Erythroblast (primary cell): ENCODE measurements around the gene IMPDH1.
A peak's percentile ranks its signal among the peaks of the same experiment; 100 is the strongest.

Experiments used
- DNase-seq, 2 experiments: peaks; one replicate each; lab custom pipeline; 2025; lab: John Stamatoyannopoulos, UW
- GATA1 ChIP-seq: IDR thresholded peaks from 2 replicates; pipeline ENCODE4 v1.6.1; 2011; ENCODE audit warnings: low read depth, mild to moderate bottlenecking, control low read depth, low read length, moderate library complexity
- POLR2A ChIP-seq: IDR thresholded peaks from 2 replicates; pipeline ENCODE4 v1.6.1; 2011; ENCODE audit warnings: mild to moderate bottlenecking, low read length

The IMPDH1 gene

GRCh38 chr7:128378637-128379036 is 31.1 kb downstream of the IMPDH1 start:
- no peak for TF ChIP-seq GATA1
- no peak for TF ChIP-seq POLR2A
- no peak for DNase-seq

GRCh38 chr7:128376077-128376476 is 33.7 kb downstream of the IMPDH1 start:
- DNase-seq = no peak
- TF ChIP-seq POLR2A (no peak), GATA1 (no peak)

GRCh38 chr7:128374041-128374440 is 35.7 kb downstream of the IMPDH1 start:
- DNase-seq = no peak
- no peak for TF ChIP-seq POLR2A
- TF ChIP-seq GATA1 = no peak

- no peak for TF ChIP-seq POLR2A
- no peak for TF ChIP-seq GATA1
- no peak for DNase-seq
Observed at GRCh38 chr7:128373606-128374005, 36.2 kb downstream of the IMPDH1 start.

DNA sequence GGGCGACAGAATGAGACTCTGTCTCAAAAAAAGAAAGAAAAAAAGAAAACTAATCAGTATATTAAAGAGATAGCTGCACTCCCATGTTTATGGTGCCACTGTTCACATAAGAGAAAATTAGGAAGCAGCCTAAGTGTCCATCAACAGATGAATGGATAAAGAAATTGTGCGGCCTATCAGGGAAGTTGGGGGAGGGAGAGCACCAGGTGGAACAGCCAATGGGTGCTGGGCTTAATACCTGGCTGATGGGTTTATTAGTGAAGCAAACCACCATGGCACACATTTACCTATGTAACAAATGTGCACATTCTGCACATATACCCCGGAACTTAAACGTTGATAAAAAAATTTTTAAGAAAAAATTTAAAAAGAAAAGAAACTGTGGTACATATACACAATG is 39.3 kb downstream of the IMPDH1 start:
- DNase-seq = no peak
- no peak for TF ChIP-seq GATA1

DNA sequence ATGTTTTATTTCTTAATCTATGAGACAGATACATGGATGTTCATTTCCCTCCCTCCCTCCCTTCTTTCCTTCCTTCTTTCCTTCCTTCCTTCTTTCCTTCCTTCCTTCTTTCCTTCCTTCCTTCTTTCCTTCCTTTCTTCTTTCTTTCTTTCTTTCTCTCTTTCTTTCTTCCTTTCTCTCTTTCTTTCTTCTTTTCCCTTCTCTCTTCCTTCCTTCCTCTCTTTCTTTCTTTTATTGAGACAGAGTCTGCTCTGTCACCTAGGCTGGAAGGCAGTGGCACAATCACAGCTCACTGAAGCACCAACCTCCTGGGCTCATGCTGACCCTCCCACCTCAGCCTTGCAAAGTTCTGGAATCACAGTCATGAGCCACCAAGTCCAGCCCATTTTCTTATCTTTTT is 42.8 kb downstream of the IMPDH1 start:
- TF ChIP-seq GATA1 = no peak
- no peak for TF ChIP-seq POLR2A
- DNase-seq = no peak

DNA sequence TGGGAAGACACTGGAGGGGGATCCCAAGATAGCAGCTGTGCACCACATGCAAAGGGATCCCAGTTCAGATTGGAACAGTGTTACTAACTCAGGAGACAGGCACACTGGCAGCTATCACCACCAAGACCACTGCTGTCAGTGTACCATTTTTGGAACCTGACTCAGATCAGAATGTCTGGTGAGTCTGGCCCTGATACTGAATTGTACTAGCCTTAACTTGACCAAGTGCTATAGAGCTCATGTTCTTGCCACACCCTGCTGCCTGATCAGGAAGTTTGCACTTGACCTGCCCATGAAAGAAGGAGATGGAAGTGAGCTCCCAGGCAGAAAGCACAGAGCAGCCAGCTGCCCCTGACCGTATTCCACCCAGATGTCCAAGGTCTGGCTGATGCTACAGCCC is 43.5 kb downstream of the IMPDH1 start:
- no peak for DNase-seq
- TF ChIP-seq POLR2A (no peak), GATA1 (no peak)

GRCh38 chr7:128365432-128365831 is 44.4 kb downstream of the IMPDH1 start:
- DNase-seq = no peak
- no peak for TF ChIP-seq GATA1
- no peak for TF ChIP-seq POLR2A

GRCh38 chr7:128364166-128364870 is 45.5 kb downstream of the IMPDH1 start:
- DNase-seq = no peak
- TF ChIP-seq GATA1 (no peak), POLR2A (no peak)

- TF ChIP-seq POLR2A = no peak
- TF ChIP-seq GATA1 = no peak
- no peak for DNase-seq
Observed at GRCh38 chr7:128363261-128363721, 46.5 kb downstream of the IMPDH1 start.

DNA sequence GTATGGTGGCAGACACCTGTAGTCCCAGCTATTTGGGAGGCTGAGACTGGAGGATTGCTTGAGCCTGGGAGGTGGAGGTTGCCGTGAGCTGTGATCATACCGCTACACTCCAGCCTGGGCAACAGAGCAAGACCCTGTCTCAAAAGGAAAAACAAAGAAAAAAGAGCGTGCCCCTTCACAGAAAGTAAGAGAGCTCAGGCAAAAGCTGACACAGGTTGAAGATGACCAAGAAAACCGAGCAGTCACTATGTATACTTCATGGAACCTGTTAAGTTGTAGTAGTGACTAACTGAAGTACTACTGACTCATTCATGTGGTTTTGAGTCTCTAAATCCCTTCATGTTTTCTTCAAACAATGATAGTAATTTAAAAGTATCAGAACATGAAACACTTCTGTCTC is 47.1 kb downstream of the IMPDH1 start:
- TF ChIP-seq POLR2A = no peak
- TF ChIP-seq GATA1 = no peak
- DNase-seq = no peak

DNA sequence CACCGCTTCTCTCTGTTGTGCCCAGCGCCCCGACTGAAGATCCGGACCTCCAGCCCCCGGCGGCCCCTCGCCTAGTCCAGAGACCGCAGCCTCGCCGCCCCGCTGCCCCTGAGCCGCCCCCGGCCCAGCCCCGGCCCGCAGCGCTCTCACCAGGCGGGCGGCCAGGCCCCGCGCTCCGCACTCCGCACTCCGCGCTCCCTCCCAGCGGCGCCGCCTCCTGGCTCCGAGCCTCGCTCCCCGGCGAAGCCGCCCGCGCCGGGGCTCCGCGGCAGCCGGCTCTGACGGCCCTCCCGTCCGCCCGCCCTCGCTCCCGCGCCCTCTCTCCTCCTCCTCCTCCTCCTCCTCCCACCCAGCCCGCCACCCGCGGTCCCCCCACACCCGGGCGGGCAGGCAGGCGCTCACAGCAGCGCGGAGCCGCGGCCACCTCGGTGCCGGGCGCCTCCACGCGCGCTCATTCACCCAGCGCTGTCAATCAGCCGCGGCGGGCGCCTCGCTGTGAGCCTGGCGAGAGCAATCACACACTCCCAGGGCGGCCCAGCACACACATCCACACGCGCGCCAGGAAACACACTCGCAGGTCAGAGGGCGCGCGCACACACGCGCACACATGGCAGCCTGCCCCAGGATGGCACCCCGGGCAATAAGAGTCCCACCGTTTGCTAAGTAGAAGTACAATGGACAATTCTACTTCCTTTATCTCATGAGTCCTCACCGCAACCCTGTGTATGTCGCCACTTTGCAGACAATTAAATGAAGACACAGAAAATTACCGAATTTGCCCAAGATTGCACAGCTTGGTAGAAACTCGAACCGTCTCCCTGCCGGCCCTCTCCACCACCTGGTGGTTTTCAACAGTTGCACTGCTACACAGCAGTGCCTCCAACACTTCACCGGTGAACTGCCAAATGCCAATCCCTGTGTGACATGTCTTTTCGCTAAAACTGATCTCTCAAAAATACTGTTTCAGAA is 48.1 kb downstream of the IMPDH1 start, which contains the start of gene PRRT4:
TSS of gene PRRT4 (minus strand) at position 280 of the 969 bp plus-strand sequence.
- TF ChIP-seq POLR2A (no peak), GATA1 (no peak)
- peak in 1 of 2 experiments; percentile 26 for DNase-seq

DNA sequence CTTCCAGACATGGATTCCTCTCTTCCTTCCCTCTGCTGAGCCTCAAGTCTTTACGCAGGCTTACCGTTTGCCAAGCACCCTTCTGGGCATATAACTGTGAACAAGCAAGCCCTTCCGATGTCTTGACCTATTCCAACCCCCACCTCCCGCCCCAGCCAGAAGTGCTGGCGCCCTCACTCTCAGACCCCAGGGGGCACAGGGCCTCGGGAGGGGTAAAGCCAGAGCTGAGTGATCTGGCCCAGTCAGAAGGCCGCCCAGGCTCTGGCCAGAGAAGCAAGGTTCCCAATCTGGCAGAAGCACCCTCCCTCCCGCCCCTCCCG is 49.5 kb downstream of the IMPDH1 start:
- no peak for DNase-seq
- TF ChIP-seq POLR2A = no peak
- TF ChIP-seq GATA1 = no peak

- TF ChIP-seq POLR2A (no peak), GATA1 (no peak)
- DNase-seq = no peak
Observed at GRCh38 chr7:128359939-128360338, 49.8 kb downstream of the IMPDH1 start.

DNA sequence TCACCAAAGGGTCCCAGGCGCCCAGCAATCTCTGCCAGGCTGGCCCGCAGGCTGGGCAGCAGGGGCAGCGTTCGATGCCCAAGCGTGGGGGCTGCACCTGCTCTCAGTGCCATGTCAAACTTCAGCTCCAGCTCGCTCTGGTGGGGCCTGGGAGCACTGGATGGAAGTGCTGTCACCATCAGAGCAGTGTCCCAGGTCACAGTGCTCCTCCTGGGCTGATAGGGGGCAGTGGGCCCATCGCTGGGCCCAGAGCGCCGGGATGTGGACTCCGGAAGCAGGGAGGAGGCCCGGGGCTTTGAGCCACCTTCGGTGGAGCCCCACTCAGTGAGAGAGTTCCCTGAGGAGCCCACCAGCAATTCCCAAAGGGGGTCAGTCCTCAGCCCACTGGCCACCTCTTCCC is 50.4 kb downstream of the IMPDH1 start:
- TF ChIP-seq GATA1 (no peak), POLR2A (no peak)
- DNase-seq = no peak
